Measurements from ENCODE around the gene IFNE.
A peak's percentile ranks its signal among the peaks of the same experiment; 100 is the strongest.

IFNE gene

GRCh38 chr9:21482213-21482612, at the start of gene IFNE:
Gene IFNE (minus strand): TSS chr9:21482313. CDS start chr9:21481694, 619 bp downstream.
- peaks cover 9% of the 10 kb centered on the region for H3K27me3 Mint-ChIP-seq
- no peak within 1 kb of the TSS for H3K4me3 Mint-ChIP-seq
- peaks cover 6% of the 10 kb centered on the region for H3K4me1 Mint-ChIP-seq
- peaks cover 10% of the 10 kb centered on the region for H3K9me3 Mint-ChIP-seq
- no peak for ATAC-seq
- no peaks in the 10 kb centered on the region for H3K36me3 Mint-ChIP-seq
- no peak within 1 kb of the TSS for H3K27ac Mint-ChIP-seq

GRCh38 chr9:21528123-21528808, 46.2 kb upstream of the IFNE start:
- H3K4me1 Mint-ChIP-seq, result peaks cover 8% of the 10 kb centered on the region
- H3K36me3 Mint-ChIP-seq, result no peaks in the 10 kb centered on the region
- ATAC-seq, result no peak
- peaks cover 41% of the 10 kb centered on the region for H3K27me3 Mint-ChIP-seq
- no peaks in the 10 kb centered on the region for H3K9me3 Mint-ChIP-seq
- no peak overlapping the region for H3K4me3 Mint-ChIP-seq
- no peak overlapping the region for H3K27ac Mint-ChIP-seq

GRCh38 chr9:21527579-21527978, 45.5 kb upstream of the IFNE start:
- Mint-ChIP-seq H3K4me1 (peaks cover 8% of the 10 kb centered on the region), H3K4me3 (no peak overlapping the region)

GRCh38 chr9:21525174-21525573, 43.1 kb upstream of the IFNE start:
- Mint-ChIP-seq H3K27me3 (peaks cover 24% of the 10 kb centered on the region), H3K36me3 (no peaks in the 10 kb centered on the region), H3K9me3 (peaks cover 3% of the 10 kb centered on the region), H3K4me3 (no peak overlapping the region), H3K27ac (no peak overlapping the region), H3K4me1 (peaks cover 8% of the 10 kb centered on the region)
- no peak for ATAC-seq

More at GRCh38 chr9:21527579-21527978, 45.5 kb upstream of the IFNE start:
- peaks cover 39% of the 10 kb centered on the region for H3K27me3 Mint-ChIP-seq
- H3K27ac Mint-ChIP-seq, result no peak overlapping the region
- H3K9me3 Mint-ChIP-seq, result no peaks in the 10 kb centered on the region
- H3K36me3 Mint-ChIP-seq, result no peaks in the 10 kb centered on the region
- ATAC-seq, result peak; percentile 45

- Mint-ChIP-seq H3K4me1 (peaks cover 8% of the 10 kb centered on the region), H3K36me3 (no peaks in the 10 kb centered on the region), H3K27ac (no peak overlapping the region), H3K4me3 (no peak overlapping the region), H3K9me3 (peaks cover 3% of the 10 kb centered on the region), H3K27me3 (peaks cover 24% of the 10 kb centered on the region)
- no peak for ATAC-seq
Observed at GRCh38 chr9:21524099-21524830, 42.2 kb upstream of the IFNE start.

- Mint-ChIP-seq H3K27me3 (peaks cover 24% of the 10 kb centered on the region), H3K27ac (no peak overlapping the region), H3K9me3 (peaks cover 3% of the 10 kb centered on the region)
Observed at GRCh38 chr9:21523021-21524014, 41.2 kb upstream of the IFNE start.

GRCh38 chr9:21522348-21522747, 40.2 kb upstream of the IFNE start:
- no peak overlapping the region for H3K27ac Mint-ChIP-seq
- H3K9me3 Mint-ChIP-seq, result peaks cover 3% of the 10 kb centered on the region
- peaks cover under 1% of the 10 kb centered on the region for H3K4me1 Mint-ChIP-seq
- no peaks in the 10 kb centered on the region for H3K36me3 Mint-ChIP-seq
- H3K4me3 Mint-ChIP-seq, result no peak overlapping the region
- no peak for ATAC-seq
- H3K27me3 Mint-ChIP-seq, result peaks cover 16% of the 10 kb centered on the region

More at GRCh38 chr9:21523021-21524014, 41.2 kb upstream of the IFNE start:
- ATAC-seq, result no peak
- Mint-ChIP-seq H3K4me3 (no peak overlapping the region), H3K36me3 (no peaks in the 10 kb centered on the region), H3K4me1 (peaks cover 8% of the 10 kb centered on the region)

- Mint-ChIP-seq H3K4me3 (no peak overlapping the region), H3K27ac (no peak overlapping the region), H3K27me3 (peaks cover 7% of the 10 kb centered on the region), H3K4me1 (no peaks in the 10 kb centered on the region), H3K9me3 (peaks cover 3% of the 10 kb centered on the region), H3K36me3 (no peaks in the 10 kb centered on the region)
- ATAC-seq, result no peak
Observed at GRCh38 chr9:21521448-21521847, 39.3 kb upstream of the IFNE start.

- Mint-ChIP-seq H3K9me3 (peaks cover 3% of the 10 kb centered on the region), H3K4me1 (no peaks in the 10 kb centered on the region), H3K27me3 (no peaks in the 10 kb centered on the region), H3K4me3 (no peak overlapping the region), H3K36me3 (no peaks in the 10 kb centered on the region), H3K27ac (no peak overlapping the region)
- no peak for ATAC-seq
Observed at GRCh38 chr9:21520501-21521228, 38.6 kb upstream of the IFNE start.

GRCh38 chr9:21519855-21520434, 37.8 kb upstream of the IFNE start:
- no peaks in the 10 kb centered on the region for H3K4me1 Mint-ChIP-seq
- no peaks in the 10 kb centered on the region for H3K36me3 Mint-ChIP-seq
- H3K4me3 Mint-ChIP-seq, result no peak overlapping the region
- H3K27me3 Mint-ChIP-seq, result no peaks in the 10 kb centered on the region
- no peak for ATAC-seq
- H3K9me3 Mint-ChIP-seq, result peaks cover 3% of the 10 kb centered on the region
- H3K27ac Mint-ChIP-seq, result no peak overlapping the region

- no peaks in the 10 kb centered on the region for H3K4me1 Mint-ChIP-seq
- no peak overlapping the region for H3K4me3 Mint-ChIP-seq
- peaks cover 3% of the 10 kb centered on the region for H3K9me3 Mint-ChIP-seq
- H3K27ac Mint-ChIP-seq, result no peak overlapping the region
- no peaks in the 10 kb centered on the region for H3K36me3 Mint-ChIP-seq
- H3K27me3 Mint-ChIP-seq, result no peaks in the 10 kb centered on the region
- no peak for ATAC-seq
Observed at GRCh38 chr9:21516796-21517195, 34.7 kb upstream of the IFNE start.

GRCh38 chr9:21513431-21513830, 31.3 kb upstream of the IFNE start:
- H3K27me3 Mint-ChIP-seq, result no peaks in the 10 kb centered on the region
- no peak overlapping the region for H3K27ac Mint-ChIP-seq
- no peaks in the 10 kb centered on the region for H3K9me3 Mint-ChIP-seq
- no peaks in the 10 kb centered on the region for H3K36me3 Mint-ChIP-seq
- no peak for ATAC-seq
- no peaks in the 10 kb centered on the region for H3K4me1 Mint-ChIP-seq
- H3K4me3 Mint-ChIP-seq, result no peak overlapping the region

GRCh38 chr9:21510806-21511205, 28.7 kb upstream of the IFNE start:
- Mint-ChIP-seq H3K27me3 (peaks cover 10% of the 10 kb centered on the region), H3K27ac (no peak overlapping the region), H3K9me3 (no peaks in the 10 kb centered on the region), H3K4me1 (no peaks in the 10 kb centered on the region), H3K4me3 (no peak overlapping the region), H3K36me3 (no peaks in the 10 kb centered on the region)
- no peak for ATAC-seq

GRCh38 chr9:21507483-21507790, 25.3 kb upstream of the IFNE start:
- H3K9me3 Mint-ChIP-seq, result no peaks in the 10 kb centered on the region
- no peak for ATAC-seq
- H3K27me3 Mint-ChIP-seq, result peaks cover 10% of the 10 kb centered on the region
- H3K36me3 Mint-ChIP-seq, result no peaks in the 10 kb centered on the region
- H3K27ac Mint-ChIP-seq, result no peak overlapping the region
- H3K4me3 Mint-ChIP-seq, result no peak overlapping the region
- H3K4me1 Mint-ChIP-seq, result no peaks in the 10 kb centered on the region

All from stimulated activated memory B cell treated with anti-CD40 and anti-IgM and Interleukin-4, amounts not matched to agents 10 μg/mL and 1 μg/mL and 100 μg/mL, for 72 hours (primary cell).